Colon (tissue), 2 donors: ENCODE results near the gene RUNX3.

Experiments used
- FAIRE-seq: peaks from 2 replicates; lab custom pipeline; 2012; peaks lifted over from hg19 to GRCh38; lab: Jason Lieb, UNC
- donor health status: control.
- donor health status: control.

Gene RUNX3

DNA sequence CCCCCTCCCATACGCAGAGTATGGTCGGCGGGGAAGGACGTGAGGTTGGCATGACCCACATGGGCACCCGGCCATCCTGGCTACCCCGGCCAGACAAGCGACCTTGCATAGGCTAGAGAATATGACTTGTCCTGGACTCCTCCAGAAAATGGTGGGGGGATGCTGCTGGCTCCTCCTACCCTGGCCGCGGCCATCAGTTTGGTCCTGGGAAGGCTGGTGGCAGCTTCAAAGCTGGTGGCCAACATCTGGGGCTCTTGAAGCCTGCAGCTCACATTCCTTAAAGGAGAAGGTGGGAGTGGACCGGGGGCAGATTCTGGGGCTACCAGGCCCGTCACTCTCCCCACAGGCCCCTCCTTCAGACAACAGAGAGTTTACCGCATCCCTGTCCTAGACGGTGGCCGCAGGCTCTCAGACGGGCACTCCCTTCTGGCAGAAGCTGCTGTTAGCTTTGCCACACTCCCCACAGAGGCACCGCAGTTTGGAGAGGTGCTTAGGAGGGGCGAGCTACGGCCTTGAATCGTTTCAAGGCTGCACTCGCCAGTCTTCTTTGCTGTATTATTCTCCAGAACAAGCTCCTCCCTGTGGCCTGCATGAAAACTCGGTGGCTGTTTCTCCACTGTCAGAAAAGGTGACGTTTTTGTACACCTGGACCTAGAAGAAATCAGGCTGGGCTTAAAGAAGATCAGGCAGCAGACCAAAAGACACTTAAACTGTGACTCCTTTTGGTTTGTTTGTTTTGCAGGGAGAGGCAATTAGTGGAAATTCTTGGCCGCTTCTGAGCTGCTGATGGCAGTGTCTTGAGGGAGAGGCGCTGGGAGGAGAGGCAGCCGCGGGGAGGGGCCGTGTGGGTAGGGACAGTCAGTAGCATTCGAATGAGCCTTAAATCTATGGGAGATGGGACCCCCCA lies 68.0 kb downstream of the RUNX3 start:
- no peak for FAIRE-seq

GRCh38 chr1:24860841-24861240 lies 69.2 kb downstream of the RUNX3 start:
- no peak for FAIRE-seq

DNA sequence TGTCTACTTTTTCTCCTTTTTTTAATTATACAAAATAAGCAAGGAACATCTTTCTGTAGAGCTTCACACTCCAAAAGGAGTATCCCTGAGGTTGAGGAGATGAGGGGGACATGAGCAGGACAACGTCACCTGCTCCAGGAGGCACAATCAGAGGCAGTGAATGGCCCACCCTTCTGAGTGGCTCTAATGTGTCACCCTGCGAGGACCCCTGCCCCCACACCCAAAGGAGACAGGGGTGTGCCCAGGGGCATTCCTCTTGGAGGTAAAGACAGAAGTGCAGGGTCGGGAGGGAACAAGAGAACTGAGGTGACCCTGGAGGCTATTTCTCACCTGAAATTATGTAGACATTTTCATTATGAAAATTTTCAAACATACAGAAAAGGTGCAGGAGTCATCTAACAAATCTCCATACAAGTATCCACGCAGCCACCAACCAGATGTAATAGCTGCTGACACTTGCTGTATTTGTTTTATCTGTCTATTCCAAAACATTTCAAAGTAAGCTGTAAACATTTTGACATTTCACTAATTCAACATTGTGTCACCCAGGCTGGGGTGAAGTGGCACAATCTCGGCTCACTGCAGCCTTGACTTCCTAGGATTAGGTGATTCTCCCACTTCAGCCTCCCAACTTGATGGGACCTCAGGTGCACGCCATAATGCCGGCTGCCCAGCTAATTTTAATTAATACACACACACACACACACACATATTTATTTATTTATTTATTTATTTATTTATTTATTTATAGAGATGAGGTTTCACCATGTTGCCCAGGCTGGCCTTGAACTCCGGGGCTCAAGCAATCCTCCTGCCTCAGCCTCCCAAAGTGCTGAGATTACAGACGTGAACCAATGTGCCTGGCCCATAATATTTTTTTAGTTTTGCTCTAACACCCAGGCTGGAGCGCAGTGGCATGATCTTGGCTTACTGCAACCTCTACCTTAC lies 70.7 kb downstream of the RUNX3 start:
- FAIRE-seq = no peak

DNA sequence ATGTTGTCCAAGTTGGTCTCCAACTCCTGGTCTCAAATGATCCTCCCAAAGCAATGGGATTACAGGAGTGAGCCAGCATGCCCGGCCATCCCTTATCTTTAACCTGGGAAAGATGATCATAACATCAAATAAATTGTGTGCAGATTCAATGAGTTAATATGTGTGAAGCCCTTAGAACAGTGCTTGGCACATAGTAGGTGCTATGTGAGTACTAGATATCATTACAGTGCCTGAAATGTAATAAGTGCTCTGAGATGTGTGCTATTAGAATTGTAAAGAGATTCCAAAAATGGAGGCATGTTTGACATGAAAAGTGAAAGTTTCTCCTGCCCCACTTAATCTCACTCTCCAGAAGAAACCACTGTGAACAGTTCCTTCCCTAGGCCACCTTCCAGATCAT lies 71.8 kb downstream of the RUNX3 start:
- no peak for FAIRE-seq

- FAIRE-seq = no peak
Measured at GRCh38 chr1:24857507-24858133, 72.5 kb downstream of the RUNX3 start.

- no peak for FAIRE-seq
Measured at GRCh38 chr1:24856787-24857506, 73.1 kb downstream of the RUNX3 start.

DNA sequence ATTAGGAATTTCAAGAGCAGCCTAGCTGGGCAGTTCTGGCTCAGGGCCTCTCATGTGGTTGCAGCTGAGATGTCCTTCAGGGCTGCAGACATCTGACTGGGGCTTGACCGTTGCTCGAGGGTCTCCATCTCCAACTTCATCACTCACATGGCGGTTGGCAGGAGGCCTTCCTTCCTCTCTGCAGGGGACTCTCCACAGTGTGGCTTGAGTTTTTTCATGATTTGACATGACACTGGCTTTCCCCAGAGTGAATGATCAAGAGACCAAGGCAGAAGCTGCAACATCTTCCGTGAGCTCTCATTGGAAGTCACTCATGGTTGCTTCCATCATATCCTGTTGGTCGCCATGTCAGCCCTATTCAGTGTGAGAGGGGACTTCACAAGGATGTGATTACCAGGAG lies 74.6 kb downstream of the RUNX3 start:
- FAIRE-seq = no peak

DNA sequence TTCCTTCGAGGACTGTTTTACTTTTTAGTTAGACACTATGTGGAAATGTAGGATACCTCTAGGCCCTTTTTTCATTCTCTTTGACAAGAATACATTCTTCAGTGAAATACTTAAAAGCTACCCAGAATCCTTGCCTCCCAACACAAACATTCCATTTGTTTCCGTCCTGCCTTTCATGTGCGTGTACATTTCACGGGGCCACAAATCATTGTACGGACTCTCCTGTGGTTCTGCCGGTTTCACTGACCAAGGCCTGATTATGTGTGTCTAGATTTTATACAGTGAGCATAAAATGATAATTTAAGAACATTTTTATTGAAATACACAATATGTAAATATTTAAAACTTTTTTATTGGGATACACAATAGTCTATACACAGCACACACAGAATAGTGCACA lies 76.4 kb downstream of the RUNX3 start:
- no peak for FAIRE-seq

DNA sequence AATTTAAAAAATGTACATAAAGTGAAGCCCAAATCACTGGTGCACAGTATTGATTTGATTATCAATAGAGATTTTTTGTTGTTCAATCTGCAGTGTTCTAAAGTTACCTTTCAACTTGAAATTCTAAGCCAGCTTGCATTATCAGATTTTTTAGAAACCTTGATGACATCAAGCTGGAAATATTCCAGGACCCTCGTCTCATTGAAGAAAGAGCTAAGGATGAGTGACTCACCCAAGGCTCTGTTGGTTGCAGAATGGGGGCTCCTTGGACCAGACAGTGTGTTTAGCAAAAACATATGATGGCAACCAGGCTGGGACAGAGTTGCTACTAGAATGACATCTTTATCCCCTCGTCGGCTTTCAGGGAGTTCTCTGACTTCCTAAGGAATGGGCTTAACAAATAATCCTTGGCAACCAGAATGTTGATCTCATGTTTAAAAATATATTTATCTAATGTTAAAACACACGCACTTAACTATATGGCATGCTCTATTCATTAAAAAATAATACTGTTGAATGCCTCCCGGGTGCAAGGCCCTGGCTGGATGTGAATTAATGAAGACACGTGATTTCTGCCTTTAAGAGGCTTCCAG lies 79.7 kb downstream of the RUNX3 start:
- no peak for FAIRE-seq

GRCh38 chr1:24849672-24850295 lies 80.3 kb downstream of the RUNX3 start:
- no peak for FAIRE-seq
